A549 (cell line): ENCODE data around the gene CPED1. TPM values are rescaled to one million over a fixed set of nuclear protein-coding genes. Genes with fewer than 3 reads are reported as not detected.

ENCODE experiments used
- ATAC-seq, 2 experiments: fragments of 200-7000 bp in 1 of 2; fragments of >200 bp in 1 of 2; cut with Nextera tagmentation in 1 of 2; cut with Tn5 transposase in 1 of 2; 3 replicates each; pipeline versions ENCODE4 v1.8.0 to v1.9.1; 2018 to 2020; ENCODE audit warnings: mild to moderate bottlenecking in 1 of 2, moderate library complexity in 1 of 2
- CTCF ChIA-PET: fragments of 300-600 bp; sonication (Branson Sonifier 250); formaldehyde crosslinking; extraction: SDS; loops from one replicate; lab custom pipeline; 2021; ENCODE audit warnings: antibody characterized with exemption, inconsistent platforms; lab: Yijun Ruan, JAX
- POLR2A ChIA-PET: fragments of 350-600 bp; formaldehyde crosslinking; extraction: SDS; loops from one replicate; lab custom pipeline; 2021; ENCODE audit warnings: antibody characterized with exemption, inconsistent platforms; lab: Yijun Ruan, JAX
- DNase-seq, 2 experiments: peaks; one replicate each; pipeline versions ENCODE4 v3.0.0 to v3.0.0-alpha.2; 2011 to 2016; ENCODE audit warnings: low read depth in 1 of 2, low spot score in 1 of 2
- FAIRE-seq: peaks from 2 replicates; lab custom pipeline; 2011; peaks lifted over from hg19 to GRCh38; lab: Jason Lieb, UNC
- H3K27ac ChIP-seq, 2 experiments: fragments of >200 bp; sonication (Bioruptor Twin); formaldehyde crosslinking; 3 replicates each; pipeline ENCODE4 v1.5.1; 2016 to 2017
- H3K4me1 ChIP-seq: fragments of >200 bp; sonication (Bioruptor Twin); formaldehyde crosslinking; 3 replicates; pipeline ENCODE4 v1.6.1; 2016
- H3K4me2 ChIP-seq: fragments of >200 bp; sonication (Bioruptor Twin); formaldehyde crosslinking; 3 replicates; pipeline ENCODE4 v1.6.1; 2016
- H3K4me3 ChIP-seq: fragments of >200 bp; sonication (Bioruptor Twin); formaldehyde crosslinking; 3 replicates; pipeline ENCODE4 v1.5.1; 2016
- H3K9me3 ChIP-seq: fragments of >200 bp; sonication (Bioruptor Twin); formaldehyde crosslinking; 3 replicates; pipeline ENCODE4 v1.6.1; 2016
- BHLHE40 ChIP-seq: IDR thresholded peaks from 2 replicates; pipeline ENCODE4 v1.6.1; 2012; ENCODE audit warnings: low read depth, low read length, inconsistent platforms
- CHD2 ChIP-seq: fragments of 150-350 bp; IDR thresholded peaks from 2 replicates; pipeline ENCODE4 v1.6.1; 2014; ENCODE audit warnings: low read length; ENCODE audit not compliant: partially characterized antibody
- EHF ChIP-seq: fragments of 250-450 bp; sonication (Bioruptor Pico); IDR thresholded peaks from 2 replicates; pipeline ENCODE4 v1.5.0; 2020; ENCODE audit warnings: mild to moderate bottlenecking
- EHMT2 ChIP-seq: fragments of 200-600 bp; sonication (generic); IDR thresholded peaks from 2 replicates; pipeline ENCODE4 v1.6.1; 2016; ENCODE audit warnings: antibody characterized with exemption, low read depth, mild to moderate bottlenecking, moderate library complexity
- EP300 ChIP-seq, 2 experiments: fragments of >200 bp; sonication (Bioruptor Twin); formaldehyde crosslinking; IDR thresholded peaks; 2 replicates in 1 of 2; 3 replicates in 1 of 2; pipeline ENCODE4 v1.6.1; 2016 to 2017
- FOSL2 ChIP-seq, 2 experiments: fragments of 450-650 bp in 1 of 2; fragments of >200 bp in 1 of 2; sonication (Bioruptor Twin) in 1 of 2; formaldehyde crosslinking; IDR thresholded peaks; 2 replicates each; pipeline versions ENCODE4 v1.5.0 to v1.6.1; 2016 to 2020; ENCODE audit warnings: mild to moderate bottlenecking in 1 of 2, moderate library complexity in 1 of 2
- HOXB13 ChIP-seq: fragments of 250-450 bp; sonication (Bioruptor Pico); IDR thresholded peaks from 2 replicates; pipeline ENCODE4 v1.5.0; 2020; ENCODE audit warnings: low read depth, mild to moderate bottlenecking, moderate library complexity
- HOXB5 ChIP-seq: fragments of 250-450 bp; sonication (Bioruptor Pico); IDR thresholded peaks from 2 replicates; pipeline ENCODE4 v1.5.0; 2020; ENCODE audit warnings: mild to moderate bottlenecking, moderate library complexity
- JUN ChIP-seq, 2 experiments: fragments of >200 bp; sonication (Bioruptor Twin); formaldehyde crosslinking; IDR thresholded peaks; 2 replicates in 1 of 2; 3 replicates in 1 of 2; pipeline ENCODE4 v1.6.1; 2016 to 2017
- JUNB ChIP-seq: fragments of >200 bp; sonication (Bioruptor Twin); formaldehyde crosslinking; IDR thresholded peaks from 2 replicates; pipeline ENCODE4 v1.6.1; 2016
- KDM1A ChIP-seq: fragments of 200-600 bp; sonication (generic); IDR thresholded peaks from 2 replicates; pipeline ENCODE4 v1.6.1; 2016; ENCODE audit warnings: low read depth, mild to moderate bottlenecking
- MAZ ChIP-seq: fragments of 150-350 bp; IDR thresholded peaks from 2 replicates; pipeline ENCODE4 v1.6.1; 2014; ENCODE audit warnings: antibody characterized with exemption, low read depth, low read length, borderline replicate concordance
- NPAS2 ChIP-seq: fragments of 250-450 bp; sonication (Bioruptor Pico); IDR thresholded peaks from 2 replicates; pipeline ENCODE4 v1.8.0; 2022; ENCODE audit warnings: mild to moderate bottlenecking, moderate library complexity, borderline replicate concordance
- PHF8 ChIP-seq: fragments of 200-600 bp; sonication (generic); IDR thresholded peaks from 2 replicates; pipeline ENCODE4 v1.6.1; 2016; ENCODE audit warnings: low read depth, mild to moderate bottlenecking, antibody characterized with exemption, moderate library complexity, borderline replicate concordance
- POLR2A ChIP-seq: IDR thresholded peaks from 2 replicates; pipeline ENCODE4 v1.6.1; 2012; ENCODE audit warnings: mild to moderate bottlenecking, low read length
- POLR2AphosphoS2 ChIP-seq: conservative IDR thresholded peaks from 2 replicates; pipeline ENCODE4 v1.6.1; 2012; ENCODE audit warnings: low read length, improper control_type of control experiment, inconsistent platforms
- RAD21 ChIP-seq, 2 experiments: fragments of >200 bp in 1 of 2; sonication (Bioruptor Twin) in 1 of 2; formaldehyde crosslinking in 1 of 2; IDR thresholded peaks in 1 of 2; conservative IDR thresholded peaks in 1 of 2; 2 replicates in 1 of 2; 3 replicates in 1 of 2; pipeline ENCODE4 v1.6.1; 2012 to 2018; ENCODE audit warnings: inconsistent platforms in 1 of 2
- TFCP2L1 ChIP-seq: fragments of 250-450 bp; sonication (Bioruptor Pico); IDR thresholded peaks from 2 replicates; pipeline ENCODE4 v1.5.0; 2021; ENCODE audit warnings: mild to moderate bottlenecking
- TP53 ChIP-seq: fragments of 250-450 bp; sonication (Bioruptor Pico); IDR thresholded peaks from 2 replicates; pipeline ENCODE4 v1.5.0; 2021; ENCODE audit warnings: mild to moderate bottlenecking, moderate library complexity
- ZNF302 ChIP-seq: fragments of 250-450 bp; sonication (Bioruptor Pico); IDR thresholded peaks from 2 replicates; pipeline ENCODE4 v1.9.0; 2021; ENCODE audit warnings: inconsistent platforms, mild to moderate bottlenecking, moderate library complexity
- whole genome bisulfite sequencing: methylation state at CpG from one replicate; pipeline ENCODE4 v1.1.6; 2017; ENCODE audit errors: missing lambda C conversion rate; 5-methylcytosine and 5-hydroxymethylcytosine counted together
- polyA plus RNA-seq, 4 experiments: library from polyadenylated mRNA; depleted of rRNA in 3 of 4; stranded (reverse); fragments of >200 nt; fragmentation: RNase III in 1 of 4; extraction: RNeasy Plus Mini Kit Qiagen cat#74134 plus additional on column Dnase treatment in 1 of 4; gene quantifications; 2 replicates in 3 of 4; 3 replicates in 1 of 4; pipeline ENCODE4 v1.2.3, GENCODE V29; 2011 to 2017
- TF ChIP-seq, protein P1 (sequence below): fragments of 200-600 bp; sonication (generic); IDR thresholded peaks from 2 replicates; pipeline ENCODE4 v1.6.1; 2016; ENCODE audit warnings: antibody characterized with exemption, mild to moderate bottlenecking, moderate library complexity
- TF ChIP-seq, protein P2 (sequence below): fragments of >200 bp; sonication (Bioruptor Twin); formaldehyde crosslinking; IDR thresholded peaks from 2 replicates; pipeline ENCODE4 v1.6.1; 2016
- TF ChIP-seq, protein P3 (sequence below): fragments of 150-350 bp; IDR thresholded peaks from 2 replicates; pipeline ENCODE4 v1.6.1; 2014; ENCODE audit warnings: low read depth, mild to moderate bottlenecking, low read length
- TF ChIP-seq, protein P4 (sequence below): fragments of 450-650 bp; IDR thresholded peaks from 2 replicates; pipeline ENCODE4 v1.6.1; 2014; ENCODE audit warnings: antibody characterized with exemption
- TF ChIP-seq, protein P5 (sequence below): IDR thresholded peaks from 2 replicates; pipeline ENCODE4 v1.6.1; 2012; ENCODE audit warnings: low read depth, borderline replicate concordance

CPED1 gene
- polyA plus RNA-seq, 2 of the 4 experiments (the other 2 are of a cell fraction), result 0.03 TPM; not detected in 1

DNA sequence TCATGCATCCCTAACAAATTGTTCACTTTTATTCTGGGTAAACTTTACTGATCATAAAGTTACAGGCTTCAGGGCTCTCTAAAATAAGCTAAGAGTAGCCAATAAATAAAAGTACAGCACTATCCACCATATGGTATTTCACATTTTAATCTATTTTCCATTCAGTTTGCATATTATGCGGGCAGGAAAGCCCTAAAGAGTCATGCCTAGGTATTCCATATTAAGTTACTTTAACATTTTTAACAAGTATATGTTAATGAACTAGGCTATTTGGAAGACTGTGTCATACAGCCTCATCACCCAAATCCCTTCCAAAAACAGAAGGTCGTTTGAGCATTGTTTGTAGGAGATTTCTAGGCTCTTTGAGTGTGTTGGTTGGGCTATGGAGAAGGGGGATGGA, 106.3 kb downstream of the CPED1 start (continued):
- TF ChIP-seq, protein P1, sequence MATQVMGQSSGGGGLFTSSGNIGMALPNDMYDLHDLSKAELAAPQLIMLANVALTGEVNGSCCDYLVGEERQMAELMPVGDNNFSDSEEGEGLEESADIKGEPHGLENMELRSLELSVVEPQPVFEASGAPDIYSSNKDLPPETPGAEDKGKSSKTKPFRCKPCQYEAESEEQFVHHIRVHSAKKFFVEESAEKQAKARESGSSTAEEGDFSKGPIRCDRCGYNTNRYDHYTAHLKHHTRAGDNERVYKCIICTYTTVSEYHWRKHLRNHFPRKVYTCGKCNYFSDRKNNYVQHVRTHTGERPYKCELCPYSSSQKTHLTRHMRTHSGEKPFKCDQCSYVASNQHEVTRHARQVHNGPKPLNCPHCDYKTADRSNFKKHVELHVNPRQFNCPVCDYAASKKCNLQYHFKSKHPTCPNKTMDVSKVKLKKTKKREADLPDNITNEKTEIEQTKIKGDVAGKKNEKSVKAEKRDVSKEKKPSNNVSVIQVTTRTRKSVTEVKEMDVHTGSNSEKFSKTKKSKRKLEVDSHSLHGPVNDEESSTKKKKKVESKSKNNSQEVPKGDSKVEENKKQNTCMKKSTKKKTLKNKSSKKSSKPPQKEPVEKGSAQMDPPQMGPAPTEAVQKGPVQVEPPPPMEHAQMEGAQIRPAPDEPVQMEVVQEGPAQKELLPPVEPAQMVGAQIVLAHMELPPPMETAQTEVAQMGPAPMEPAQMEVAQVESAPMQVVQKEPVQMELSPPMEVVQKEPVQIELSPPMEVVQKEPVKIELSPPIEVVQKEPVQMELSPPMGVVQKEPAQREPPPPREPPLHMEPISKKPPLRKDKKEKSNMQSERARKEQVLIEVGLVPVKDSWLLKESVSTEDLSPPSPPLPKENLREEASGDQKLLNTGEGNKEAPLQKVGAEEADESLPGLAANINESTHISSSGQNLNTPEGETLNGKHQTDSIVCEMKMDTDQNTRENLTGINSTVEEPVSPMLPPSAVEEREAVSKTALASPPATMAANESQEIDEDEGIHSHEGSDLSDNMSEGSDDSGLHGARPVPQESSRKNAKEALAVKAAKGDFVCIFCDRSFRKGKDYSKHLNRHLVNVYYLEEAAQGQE, result no peak
- TF ChIP-seq TP53 (CRISPR knock-in tag) (no peak), ZNF302 (CRISPR knock-in tag) (no peak), POLR2A (no peak), EP300 (IDR thresholded peaks at IDR 0.05) (no peak), EHMT2 (no peak)
- TF ChIP-seq, protein P2, sequence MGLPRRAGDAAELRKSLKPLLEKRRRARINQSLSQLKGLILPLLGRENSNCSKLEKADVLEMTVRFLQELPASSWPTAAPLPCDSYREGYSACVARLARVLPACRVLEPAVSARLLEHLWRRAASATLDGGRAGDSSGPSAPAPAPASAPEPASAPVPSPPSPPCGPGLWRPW, result no peak

DNA sequence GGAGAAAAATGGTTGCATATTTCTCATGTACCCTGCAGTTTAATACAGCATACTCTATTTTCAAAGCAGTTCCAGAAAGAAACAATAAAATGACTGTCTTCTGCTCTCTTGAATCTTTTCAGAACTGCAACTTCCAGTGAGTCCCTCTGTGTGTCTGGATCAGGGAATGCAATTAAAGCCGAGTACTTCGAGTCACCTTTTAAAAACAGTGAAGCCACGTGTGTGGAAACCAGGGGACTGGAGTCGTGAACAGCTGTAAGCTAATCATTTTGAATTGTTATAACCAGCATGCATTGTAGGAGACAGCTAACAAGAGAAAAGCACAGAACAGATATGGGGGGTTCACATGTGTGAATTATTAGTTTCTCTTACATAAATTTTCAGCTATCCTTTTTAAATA, 109.1 kb downstream of the CPED1 start:
- ChIA-PET CTCF (interaction anchor here (2.3 kb wide), 1 partner anchor 10 kb away, joined by 6 read pairs; no protein-coding TSS in a partner anchor), POLR2A (no interaction called here)
- no peak overlapping the region for H3K4me3 ChIP-seq
- no peak for TF ChIP-seq HOXB5 (CRISPR knock-in tag)
- TF ChIP-seq, protein P3, sequence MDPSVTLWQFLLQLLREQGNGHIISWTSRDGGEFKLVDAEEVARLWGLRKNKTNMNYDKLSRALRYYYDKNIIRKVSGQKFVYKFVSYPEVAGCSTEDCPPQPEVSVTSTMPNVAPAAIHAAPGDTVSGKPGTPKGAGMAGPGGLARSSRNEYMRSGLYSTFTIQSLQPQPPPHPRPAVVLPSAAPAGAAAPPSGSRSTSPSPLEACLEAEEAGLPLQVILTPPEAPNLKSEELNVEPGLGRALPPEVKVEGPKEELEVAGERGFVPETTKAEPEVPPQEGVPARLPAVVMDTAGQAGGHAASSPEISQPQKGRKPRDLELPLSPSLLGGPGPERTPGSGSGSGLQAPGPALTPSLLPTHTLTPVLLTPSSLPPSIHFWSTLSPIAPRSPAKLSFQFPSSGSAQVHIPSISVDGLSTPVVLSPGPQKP, result no peak
- TF ChIP-seq CHD2, result no peak
- TF ChIP-seq MAZ, result no peak
- no peak for TF ChIP-seq JUN (IDR thresholded peaks at IDR 0.05)
- no peak for TF ChIP-seq POLR2AphosphoS2
- TF ChIP-seq, protein P1, result no peak
- TF ChIP-seq EP300 (IDR thresholded peaks at IDR 0.05), result no peak
- no peak for TF ChIP-seq JUNB
- no peak for TF ChIP-seq FOSL2 (IDR thresholded peaks at IDR 0.05)
- TF ChIP-seq FOSL2 (CRISPR knock-in tag; IDR thresholded peaks at IDR 0.05), result no peak
- no peak overlapping the region for H3K4me2 ChIP-seq
- 8% methylated on average over 4 of the region's 4 CpGs for WGBS
- FAIRE-seq (no peak), DNase-seq (no peak), ATAC-seq (no peak)
- no peaks in the 10 kb centered on the region for H3K9me3 ChIP-seq
- H3K27ac ChIP-seq, result no peak overlapping the region
- H3K4me1 ChIP-seq, result no peaks in the 10 kb centered on the region

DNA sequence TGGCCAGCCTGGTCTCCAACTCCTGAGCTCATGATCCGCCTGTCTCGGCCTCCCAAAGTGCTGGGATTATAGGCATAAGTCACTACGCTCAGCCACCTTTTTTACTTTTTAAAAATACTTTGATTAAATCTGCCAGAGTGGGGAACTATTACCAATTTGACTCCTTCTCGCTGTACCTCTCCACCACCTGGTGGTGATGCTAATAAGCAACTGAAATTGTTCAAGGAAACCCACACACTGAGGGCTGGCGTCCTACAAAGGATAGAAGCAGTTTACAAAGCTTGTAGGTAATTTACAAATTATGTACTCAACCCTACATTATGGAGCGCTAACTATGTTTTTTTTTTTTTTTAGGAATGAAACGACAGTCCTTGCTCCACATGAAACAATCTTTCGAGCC, 111.1 kb downstream of the CPED1 start:
- POLR2A ChIA-PET, result no interaction called here
- ATAC-seq (no peak), FAIRE-seq (no peak), DNase-seq (no peak)
- H3K4me3 ChIP-seq, result no peak overlapping the region
- no peaks in the 10 kb centered on the region for H3K9me3 ChIP-seq
- no peak overlapping the region for H3K4me2 ChIP-seq
- no peaks in the 10 kb centered on the region for H3K4me1 ChIP-seq
- CTCF ChIA-PET, result interaction anchor here (0.6 to 2.3 kb wide), 4 partner anchors 8 to 113 kb away, joined by 3 to 6 read pairs (median 4); no protein-coding TSS in a partner anchor
- WGBS, result 56% methylated on average over 8 of the region's 8 CpGs
- H3K27ac ChIP-seq, result no peak overlapping the region
- TF ChIP-seq KDM1A, result no peak
- no peak for TF ChIP-seq MAZ
- no peak for TF ChIP-seq EHF (CRISPR knock-in tag)
- TF ChIP-seq BHLHE40, result no peak
- no peak for TF ChIP-seq RAD21 (conservative IDR thresholded peaks at IDR 0.05 in 1 of 2, IDR thresholded peaks at IDR 0.05 in 1 of 2)
- TF ChIP-seq PHF8, result no peak
- TF ChIP-seq, protein P4, sequence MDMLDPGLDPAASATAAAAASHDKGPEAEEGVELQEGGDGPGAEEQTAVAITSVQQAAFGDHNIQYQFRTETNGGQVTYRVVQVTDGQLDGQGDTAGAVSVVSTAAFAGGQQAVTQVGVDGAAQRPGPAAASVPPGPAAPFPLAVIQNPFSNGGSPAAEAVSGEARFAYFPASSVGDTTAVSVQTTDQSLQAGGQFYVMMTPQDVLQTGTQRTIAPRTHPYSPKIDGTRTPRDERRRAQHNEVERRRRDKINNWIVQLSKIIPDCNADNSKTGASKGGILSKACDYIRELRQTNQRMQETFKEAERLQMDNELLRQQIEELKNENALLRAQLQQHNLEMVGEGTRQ, result no peak
- TF ChIP-seq JUN (IDR thresholded peaks at IDR 0.05), result no peak
- no peak for TF ChIP-seq HOXB13 (CRISPR knock-in tag)
- TF ChIP-seq, protein P2, result no peak
- no peak for TF ChIP-seq NPAS2
- no peak for TF ChIP-seq TFCP2L1 (CRISPR knock-in tag)
- TF ChIP-seq, protein P5, sequence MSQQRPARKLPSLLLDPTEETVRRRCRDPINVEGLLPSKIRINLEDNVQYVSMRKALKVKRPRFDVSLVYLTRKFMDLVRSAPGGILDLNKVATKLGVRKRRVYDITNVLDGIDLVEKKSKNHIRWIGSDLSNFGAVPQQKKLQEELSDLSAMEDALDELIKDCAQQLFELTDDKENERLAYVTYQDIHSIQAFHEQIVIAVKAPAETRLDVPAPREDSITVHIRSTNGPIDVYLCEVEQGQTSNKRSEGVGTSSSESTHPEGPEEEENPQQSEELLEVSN, result no peak
